Right lobe of liver (tissue), 4 donors: ENCODE measurements around the gene SART3.

Experiments used
- POLR2A ChIP-seq: fragments of 450-650 bp; IDR thresholded peaks from one replicate; pipeline ENCODE4 v1.6.1; 2017; ENCODE audit warnings: antibody characterized with exemption, mild to moderate bottlenecking
- TF ChIP-seq, protein P1 (sequence below), 4 donors: fragments of 200-600 bp in 3 of 4; fragments of 450-650 bp in 1 of 4; IDR thresholded peaks; one replicate each; pipeline versions ENCODE4 v1.5.1 to v1.8.0; 2016 to 2022; ENCODE audit warnings: antibody characterized with exemption in 4 of 4, mild to moderate bottlenecking in 2 of 4
- donor health status: DM: no; HTN: no; CAD: no.
- donor health status: DM: no; HTN: no; CAD: no.
- donor health status: DM: no; HTN: yes; CAD: no.

DNA sequence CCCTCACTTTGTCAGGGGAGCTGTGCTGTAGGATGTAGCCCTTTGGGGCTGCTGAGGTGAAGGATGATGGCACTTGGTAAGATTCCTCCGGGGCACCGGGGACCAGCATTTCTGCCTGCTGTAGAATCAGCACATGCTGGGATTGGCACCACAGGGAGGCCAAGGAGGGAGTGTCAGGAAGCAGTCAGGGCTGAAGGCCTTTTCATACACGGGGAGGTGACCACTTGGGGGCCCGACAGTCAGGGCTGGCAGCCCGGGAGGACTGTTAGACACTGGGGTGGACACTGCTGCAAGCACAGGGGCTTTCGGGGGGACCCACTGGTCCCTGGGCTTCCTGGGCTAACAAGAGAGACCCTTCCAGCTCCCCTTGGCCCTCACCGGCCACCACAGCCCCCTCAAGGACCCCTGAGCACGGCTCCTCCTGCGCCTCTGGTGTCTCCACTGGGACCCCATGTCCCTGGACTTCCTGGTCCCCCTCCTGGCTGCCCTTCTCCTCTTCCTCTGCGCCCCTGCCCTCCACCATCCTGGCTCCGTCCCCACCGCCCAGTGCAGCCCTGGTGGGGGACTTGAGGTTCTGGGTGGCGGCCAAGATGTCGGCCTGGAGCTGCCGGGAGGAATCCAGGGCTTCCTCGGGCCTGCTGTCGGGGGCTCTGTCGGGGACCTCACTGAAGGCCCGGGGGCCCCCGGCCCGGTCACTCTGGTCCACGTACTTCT, 30.5 kb upstream of the SART3 start:
- TF ChIP-seq, protein P1, sequence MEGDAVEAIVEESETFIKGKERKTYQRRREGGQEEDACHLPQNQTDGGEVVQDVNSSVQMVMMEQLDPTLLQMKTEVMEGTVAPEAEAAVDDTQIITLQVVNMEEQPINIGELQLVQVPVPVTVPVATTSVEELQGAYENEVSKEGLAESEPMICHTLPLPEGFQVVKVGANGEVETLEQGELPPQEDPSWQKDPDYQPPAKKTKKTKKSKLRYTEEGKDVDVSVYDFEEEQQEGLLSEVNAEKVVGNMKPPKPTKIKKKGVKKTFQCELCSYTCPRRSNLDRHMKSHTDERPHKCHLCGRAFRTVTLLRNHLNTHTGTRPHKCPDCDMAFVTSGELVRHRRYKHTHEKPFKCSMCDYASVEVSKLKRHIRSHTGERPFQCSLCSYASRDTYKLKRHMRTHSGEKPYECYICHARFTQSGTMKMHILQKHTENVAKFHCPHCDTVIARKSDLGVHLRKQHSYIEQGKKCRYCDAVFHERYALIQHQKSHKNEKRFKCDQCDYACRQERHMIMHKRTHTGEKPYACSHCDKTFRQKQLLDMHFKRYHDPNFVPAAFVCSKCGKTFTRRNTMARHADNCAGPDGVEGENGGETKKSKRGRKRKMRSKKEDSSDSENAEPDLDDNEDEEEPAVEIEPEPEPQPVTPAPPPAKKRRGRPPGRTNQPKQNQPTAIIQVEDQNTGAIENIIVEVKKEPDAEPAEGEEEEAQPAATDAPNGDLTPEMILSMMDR (IDR thresholded peaks at IDR 0.05): no peak
- no peak for TF ChIP-seq POLR2A
